ENCODE measurements around the gene CRIP2.

- TF ChIP-seq CTCF (IDR thresholded peaks at IDR 0.05; ENCODE audit: insufficient read depth, low read depth, low read length) = peak; percentile 45
- no peak for TF ChIP-seq EZH2 (IDR thresholded peaks at IDR 0.05; ENCODE audit: insufficient read depth, low read length)
Observed at GRCh38 chr14:105489542-105490266, 15.1 kb downstream of the CRIP2 start.
